NB4 (cell line): ENCODE results near the gene NDP.

Source experiments
- CTCF ChIP-seq: IDR thresholded peaks from one replicate; pipeline ENCODE4 v1.5.1; 2012; ENCODE audit warnings: low read depth, low read length
- MAX ChIP-seq: IDR thresholded peaks from 2 replicates; pipeline ENCODE4 v1.6.1; 2011; ENCODE audit warnings: low read depth, low read length
- POLR2A ChIP-seq: IDR thresholded peaks from 2 replicates; pipeline ENCODE4 v1.6.1; 2011; ENCODE audit warnings: mild to moderate bottlenecking; ENCODE audit not compliant: insufficient read length; ENCODE audit errors: extremely low read depth

GRCh38 chrX:44020693-44021092, 47.5 kb upstream of the NDP start:
- TF ChIP-seq POLR2A (no peak), CTCF (no peak), MAX (no peak)
